Retinal pigment epithelial cell (primary cell): ENCODE measurements around the gene HABP4.

Source experiments
- DNase-seq: peaks from one replicate; pipeline ENCODE4 v3.0.0-alpha.2; 2010; ENCODE audit warnings: low read depth
- H3K4me3 ChIP-seq: 2 replicates; pipeline ENCODE4 v1.5.1; 2011; ENCODE audit warnings: mild to moderate bottlenecking, low read length, control low read depth, moderate library complexity
- CTCF ChIP-seq: conservative IDR thresholded peaks from 2 replicates; pipeline ENCODE4 v1.5.1; 2011; ENCODE audit warnings: low read depth, low read length, control low read depth, inconsistent platforms

The HABP4 gene

GRCh38 chr9:96496368-96497116, 46.6 kb downstream of the HABP4 start:
- no peak overlapping the region for H3K4me3 ChIP-seq
- no peak for TF ChIP-seq CTCF
- no peak for DNase-seq

DNA sequence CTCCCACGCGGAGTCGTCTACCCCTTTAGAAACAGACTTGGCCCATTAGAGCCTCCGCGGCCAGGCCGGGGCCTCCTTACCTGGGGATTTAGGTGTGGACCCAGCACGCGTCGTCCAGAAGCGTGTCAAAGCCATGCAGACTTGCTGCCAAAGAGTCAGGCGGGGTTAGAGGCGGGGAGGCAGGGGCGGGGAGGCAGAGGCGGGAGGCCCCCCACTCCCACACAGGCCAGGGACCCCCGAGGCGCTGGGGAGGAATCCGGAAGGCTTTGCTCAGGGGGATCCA, 47.1 kb downstream of the HABP4 start:
- TF ChIP-seq CTCF = no peak
- no peak for DNase-seq
- no peak overlapping the region for H3K4me3 ChIP-seq

- DNase-seq = no peak
- H3K4me3 ChIP-seq = no peak overlapping the region
These were observed 48.8 kb downstream of the HABP4 start for GRCh38 chr9:96498796-96499195.

GRCh38 chr9:96499257-96499656, 49.3 kb downstream of the HABP4 start:
- DNase-seq = no peak
- H3K4me3 ChIP-seq = no peak overlapping the region
- TF ChIP-seq CTCF = no peak

More at GRCh38 chr9:96498796-96499195, 48.8 kb downstream of the HABP4 start:
- no peak for TF ChIP-seq CTCF

GRCh38 chr9:96500696-96501632, 51.0 kb downstream of the HABP4 start:
- H3K4me3 ChIP-seq = no peak overlapping the region
- DNase-seq = no peak
- TF ChIP-seq CTCF = no peak

GRCh38 chr9:96501633-96502538, 51.9 kb downstream of the HABP4 start:
- TF ChIP-seq CTCF = no peak
- no peak overlapping the region for H3K4me3 ChIP-seq
- no peak for DNase-seq
